ENCODE results near the gene CTXND1. TPM values are rescaled to one million over a fixed set of nuclear protein-coding genes. Genes with fewer than 3 reads are reported as not detected.
"Not testable (repeated sequence)": the region's sequence is repeated elsewhere in the genome, so short reads cannot be mapped to it uniquely, and the experiment has no call there.

Gene CTXND1
- total RNA-seq: under 1 TPM in 1 of 2 donors, not detected in 1; 0.14 TPM

DNA sequence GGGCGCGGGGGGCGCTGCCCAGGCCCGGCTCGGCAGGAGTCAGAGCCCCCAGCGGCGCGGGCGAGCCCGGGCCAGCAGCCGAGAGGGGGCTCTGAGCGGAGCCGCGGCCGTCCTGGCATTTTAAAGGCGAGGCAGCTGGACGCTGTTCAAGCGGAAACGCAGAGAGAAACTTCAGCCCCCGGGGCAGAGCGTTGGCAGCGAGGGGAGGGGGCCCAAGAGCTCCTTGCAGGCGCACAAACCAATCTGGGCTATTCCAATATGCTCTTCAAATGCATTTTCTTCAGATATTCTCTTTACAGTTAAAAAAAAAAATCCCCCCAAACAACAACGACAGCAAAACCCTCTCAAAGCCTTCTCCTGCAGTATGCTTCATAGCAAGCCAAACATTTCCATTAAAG lies at the start of gene CTXND1:
Gene CTXND1, minus strand, starts transcription at position 93 of the 398 bp plus-strand sequence. CDS start 50,264 bp downstream, outside the sequence.
- peak within 1 kb of the TSS; percentile 69 for H3K4me3 ChIP-seq
- H3K27me3 ChIP-seq (replicated peaks; ENCODE audit: insufficient read depth): peaks cover 11% of the 10 kb centered on the region
- no peak within 1 kb of the TSS for H3K27ac ChIP-seq
- DNase-seq (ENCODE audit: low spot score) (no peak), ATAC-seq (ENCODE audit: insufficient number of reproducible peaks, low FRiP score, low read depth) (no peak)
- peaks cover 2 to 12% of the 10 kb centered on the region in 2 donors for H3K4me1 ChIP-seq (ENCODE audit: control insufficient read depth in 1 of 2, low read depth in 2 of 2)
- H3K36me3 ChIP-seq: no peaks in the 10 kb centered on the region
- TF ChIP-seq, protein P1, sequence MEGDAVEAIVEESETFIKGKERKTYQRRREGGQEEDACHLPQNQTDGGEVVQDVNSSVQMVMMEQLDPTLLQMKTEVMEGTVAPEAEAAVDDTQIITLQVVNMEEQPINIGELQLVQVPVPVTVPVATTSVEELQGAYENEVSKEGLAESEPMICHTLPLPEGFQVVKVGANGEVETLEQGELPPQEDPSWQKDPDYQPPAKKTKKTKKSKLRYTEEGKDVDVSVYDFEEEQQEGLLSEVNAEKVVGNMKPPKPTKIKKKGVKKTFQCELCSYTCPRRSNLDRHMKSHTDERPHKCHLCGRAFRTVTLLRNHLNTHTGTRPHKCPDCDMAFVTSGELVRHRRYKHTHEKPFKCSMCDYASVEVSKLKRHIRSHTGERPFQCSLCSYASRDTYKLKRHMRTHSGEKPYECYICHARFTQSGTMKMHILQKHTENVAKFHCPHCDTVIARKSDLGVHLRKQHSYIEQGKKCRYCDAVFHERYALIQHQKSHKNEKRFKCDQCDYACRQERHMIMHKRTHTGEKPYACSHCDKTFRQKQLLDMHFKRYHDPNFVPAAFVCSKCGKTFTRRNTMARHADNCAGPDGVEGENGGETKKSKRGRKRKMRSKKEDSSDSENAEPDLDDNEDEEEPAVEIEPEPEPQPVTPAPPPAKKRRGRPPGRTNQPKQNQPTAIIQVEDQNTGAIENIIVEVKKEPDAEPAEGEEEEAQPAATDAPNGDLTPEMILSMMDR (IDR thresholded peaks at IDR 0.05): no peak
- no peaks in the 10 kb centered on the region for H3K9me3 ChIP-seq

DNA sequence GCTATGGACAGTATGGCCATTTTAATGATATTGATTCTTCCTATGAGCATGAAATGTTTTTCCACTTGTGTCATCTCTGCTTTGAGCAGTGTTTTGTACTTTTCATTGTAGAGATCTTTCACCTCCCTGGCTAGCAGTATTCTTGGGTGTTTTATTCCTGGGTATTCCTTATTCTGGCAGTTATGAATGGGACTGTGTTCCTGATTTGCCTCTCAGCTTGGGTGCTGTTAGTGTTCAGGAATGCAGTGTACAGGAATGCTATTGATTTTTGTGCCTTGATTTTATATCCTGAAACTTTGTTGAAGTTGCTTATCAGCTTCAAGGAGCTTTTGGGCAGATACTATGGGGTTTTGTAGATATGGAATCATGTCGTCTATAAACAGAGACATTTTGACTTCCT lies 49.5 kb upstream of the CTXND1 start:
- no peak overlapping the region for H3K27ac ChIP-seq
- no peaks in the 10 kb centered on the region for H3K4me1 ChIP-seq (ENCODE audit: control insufficient read depth in 1 of 2, low read depth in 2 of 2)
- no peaks in the 10 kb centered on the region for H3K27me3 ChIP-seq (replicated peaks; ENCODE audit: insufficient read depth)
- ATAC-seq (ENCODE audit: insufficient number of reproducible peaks, low FRiP score, low read depth) (no peak), DNase-seq (ENCODE audit: low spot score) (no peak)
- no peaks in the 10 kb centered on the region for H3K9me3 ChIP-seq
- TF ChIP-seq, protein P1 (IDR thresholded peaks at IDR 0.05): no peak
- H3K4me3 ChIP-seq: no peak overlapping the region
- no peaks in the 10 kb centered on the region for H3K36me3 ChIP-seq

DNA sequence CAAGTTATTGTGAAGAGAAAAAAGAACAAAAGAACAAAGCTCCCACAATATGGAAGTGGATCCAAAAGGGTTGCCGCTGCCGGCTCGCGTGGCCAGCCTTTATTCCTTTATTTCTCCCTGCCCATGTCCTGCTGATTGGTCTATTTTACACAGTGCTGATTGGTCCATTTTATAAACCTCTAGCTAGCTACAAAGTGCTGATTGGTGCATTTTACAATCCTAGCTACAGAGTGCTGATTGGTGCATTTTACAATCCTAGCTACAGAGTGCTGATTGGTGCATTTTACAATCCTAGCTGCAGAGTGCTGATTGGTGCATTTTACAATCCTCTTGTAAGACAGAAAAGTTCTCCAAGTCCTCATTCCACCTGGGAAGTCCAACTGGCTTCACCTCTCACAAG lies 43.8 kb upstream of the CTXND1 start:
- not testable (repeated sequence) for H3K9me3 ChIP-seq; H3K36me3 ChIP-seq; H3K4me1 ChIP-seq (ENCODE audit: control insufficient read depth in 1 of 2, low read depth in 2 of 2); H3K27ac ChIP-seq; H3K27me3 ChIP-seq (replicated peaks; ENCODE audit: insufficient read depth); ATAC-seq (ENCODE audit: insufficient number of reproducible peaks, low FRiP score, low read depth); DNase-seq (ENCODE audit: low spot score); H3K4me3 ChIP-seq

DNA sequence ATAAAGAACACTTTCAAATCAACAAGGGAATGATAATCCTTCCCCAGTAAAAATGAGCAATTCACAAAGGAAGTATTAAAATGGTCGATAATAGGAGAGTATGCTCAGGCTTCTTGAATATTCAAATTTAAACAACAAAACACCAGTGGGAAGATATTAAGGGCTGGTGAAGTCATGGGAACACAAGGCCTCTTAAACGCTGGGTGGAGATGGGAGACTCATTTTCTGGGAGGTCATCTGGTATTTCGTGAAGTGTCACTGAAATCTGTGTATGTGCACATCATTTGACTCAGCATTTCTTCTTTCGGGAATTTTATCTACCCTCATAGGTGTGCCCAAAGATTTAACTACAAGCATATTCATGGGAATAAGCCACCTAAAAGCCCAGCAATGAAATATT lies 40.1 kb upstream of the CTXND1 start:
- ATAC-seq (ENCODE audit: insufficient number of reproducible peaks, low FRiP score, low read depth): no peak
- no peak overlapping the region for H3K4me3 ChIP-seq
- no peaks in the 10 kb centered on the region for H3K36me3 ChIP-seq
- no peak overlapping the region for H3K27ac ChIP-seq
- DNase-seq (ENCODE audit: low spot score): no peak
- H3K27me3 ChIP-seq (replicated peaks; ENCODE audit: insufficient read depth): no peaks in the 10 kb centered on the region
- H3K9me3 ChIP-seq: no peaks in the 10 kb centered on the region
- no peaks in the 10 kb centered on the region for H3K4me1 ChIP-seq (ENCODE audit: control insufficient read depth in 1 of 2, low read depth in 2 of 2)
- TF ChIP-seq, protein P1 (IDR thresholded peaks at IDR 0.05): no peak

DNA sequence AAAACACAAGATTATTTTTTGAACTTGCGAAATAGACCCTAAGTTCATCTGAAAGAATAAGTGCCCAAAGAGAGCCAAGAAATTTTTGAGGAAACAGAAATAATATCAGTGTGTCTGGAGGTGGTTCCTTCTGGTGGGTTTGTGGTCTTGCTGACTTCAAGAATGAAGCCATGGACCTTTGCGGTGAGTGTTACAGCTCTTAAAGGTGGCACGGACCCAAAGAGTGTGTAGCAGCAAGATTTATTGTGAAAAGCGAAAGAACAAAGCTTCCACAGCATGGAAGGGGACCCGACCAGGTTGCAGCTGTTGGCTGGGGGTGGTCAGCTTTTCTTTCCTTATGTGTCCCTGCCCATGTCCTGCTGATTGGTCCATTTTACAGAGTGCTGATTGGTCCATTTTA lies 38.9 kb upstream of the CTXND1 start:
- H3K4me3 ChIP-seq; ATAC-seq (ENCODE audit: insufficient number of reproducible peaks, low FRiP score, low read depth); H3K27ac ChIP-seq; H3K4me1 ChIP-seq (ENCODE audit: control insufficient read depth in 1 of 2, low read depth in 2 of 2); DNase-seq (ENCODE audit: low spot score); H3K9me3 ChIP-seq; H3K27me3 ChIP-seq (replicated peaks; ENCODE audit: insufficient read depth); H3K36me3 ChIP-seq: not testable (repeated sequence)

DNA sequence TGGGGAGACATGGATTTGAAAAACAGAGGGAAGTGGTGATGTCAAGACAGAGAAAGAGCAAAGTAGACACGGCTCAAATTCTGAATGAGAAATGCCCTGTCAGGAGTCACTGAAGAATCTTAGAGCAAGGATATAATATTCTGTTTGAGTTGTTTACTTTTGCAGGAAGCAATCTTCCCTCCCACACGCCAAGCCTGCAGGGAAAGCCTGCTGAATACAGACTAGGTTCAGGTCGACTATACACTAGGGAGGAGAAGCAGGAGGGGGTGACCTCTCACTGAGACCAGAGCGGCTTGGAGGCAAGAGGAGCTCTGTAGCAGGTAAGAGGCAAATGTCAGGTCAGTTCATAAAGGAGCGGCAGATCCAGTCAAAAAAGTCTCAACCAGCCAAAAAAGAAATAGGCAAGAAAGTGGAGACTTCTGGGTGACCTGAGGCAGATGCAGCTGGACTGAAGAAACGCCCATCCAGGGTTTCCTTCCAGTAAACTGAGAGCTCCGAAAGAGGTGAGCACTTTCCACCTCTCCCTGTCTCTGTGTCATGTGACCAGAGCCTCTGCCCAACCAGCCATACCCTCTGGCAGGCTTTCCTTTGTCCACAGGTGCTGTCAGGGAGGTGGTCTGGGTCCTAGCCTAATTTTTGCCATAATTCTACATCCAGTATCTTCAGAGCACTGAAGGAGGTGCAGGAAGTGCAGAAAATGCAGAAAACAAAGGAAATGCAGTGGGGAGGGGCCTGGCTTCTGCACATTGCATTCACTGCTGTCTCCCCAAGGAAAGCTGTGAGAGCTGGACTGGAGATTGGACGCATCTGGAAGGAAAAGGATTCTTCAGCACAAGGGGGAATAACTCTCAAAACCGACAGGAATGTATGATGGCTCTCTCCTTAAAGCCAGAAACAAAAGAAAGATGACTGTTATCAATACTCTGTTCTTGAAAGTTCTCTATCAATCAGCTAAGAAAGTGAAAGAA lies 37.8 kb upstream of the CTXND1 start:
- Histone ChIP-seq H3K27me3 (replicated peaks; ENCODE audit: insufficient read depth) (no peaks in the 10 kb centered on the region), H3K4me3 (no peak overlapping the region), H3K27ac (no peak overlapping the region), H3K4me1 (ENCODE audit: control insufficient read depth in 1 of 2, low read depth in 2 of 2) (no peaks in the 10 kb centered on the region), H3K9me3 (no peaks in the 10 kb centered on the region), H3K36me3 (no peaks in the 10 kb centered on the region)
- ATAC-seq (ENCODE audit: insufficient number of reproducible peaks, low FRiP score, low read depth): no peak
- no peak for DNase-seq (ENCODE audit: low spot score)
- TF ChIP-seq, protein P1 (IDR thresholded peaks at IDR 0.05): no peak

Data from thoracic aorta (tissue), 2 donors.